GM19025 (cell line): Measurements from ENCODE around the gene HSP90B1.

Source experiments
- ATAC-seq: cut with Tn5 transposase; IDR thresholded peaks from one replicate; pipeline ENCODE4 v1.9.1; 2021; ENCODE audit warnings: mild to moderate bottlenecking, low read depth, moderate library complexity; ENCODE audit not compliant: unreplicated experiment

The HSP90B1 gene

GRCh38 chr12:103966736-103967135 lies 36.5 kb downstream of the HSP90B1 start:
- ATAC-seq, result no peak

DNA sequence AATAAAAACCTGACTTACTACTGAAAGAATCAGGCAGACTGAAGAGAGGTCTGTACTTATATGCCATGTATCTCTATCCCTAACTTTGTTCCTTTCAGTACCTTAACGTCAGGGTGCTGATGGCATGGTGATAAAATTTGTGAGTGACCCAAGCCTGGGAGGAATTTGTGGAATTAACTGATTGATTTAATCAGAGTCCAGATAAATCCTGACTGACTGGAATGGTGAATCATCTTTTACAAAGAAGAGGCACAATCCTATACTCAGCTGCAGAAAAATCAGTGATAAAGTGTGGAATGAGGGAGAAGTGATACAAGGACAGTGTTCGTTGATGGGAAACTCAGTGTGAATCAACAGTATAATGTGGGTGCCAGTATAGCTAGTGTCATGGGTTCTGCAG lies 39.2 kb downstream of the HSP90B1 start:
- no peak for ATAC-seq

GRCh38 chr12:103973909-103974308 lies 43.7 kb downstream of the HSP90B1 start:
- no peak for ATAC-seq

- no peak for ATAC-seq
Observed at GRCh38 chr12:103975368-103975767, 45.2 kb downstream of the HSP90B1 start.

DNA sequence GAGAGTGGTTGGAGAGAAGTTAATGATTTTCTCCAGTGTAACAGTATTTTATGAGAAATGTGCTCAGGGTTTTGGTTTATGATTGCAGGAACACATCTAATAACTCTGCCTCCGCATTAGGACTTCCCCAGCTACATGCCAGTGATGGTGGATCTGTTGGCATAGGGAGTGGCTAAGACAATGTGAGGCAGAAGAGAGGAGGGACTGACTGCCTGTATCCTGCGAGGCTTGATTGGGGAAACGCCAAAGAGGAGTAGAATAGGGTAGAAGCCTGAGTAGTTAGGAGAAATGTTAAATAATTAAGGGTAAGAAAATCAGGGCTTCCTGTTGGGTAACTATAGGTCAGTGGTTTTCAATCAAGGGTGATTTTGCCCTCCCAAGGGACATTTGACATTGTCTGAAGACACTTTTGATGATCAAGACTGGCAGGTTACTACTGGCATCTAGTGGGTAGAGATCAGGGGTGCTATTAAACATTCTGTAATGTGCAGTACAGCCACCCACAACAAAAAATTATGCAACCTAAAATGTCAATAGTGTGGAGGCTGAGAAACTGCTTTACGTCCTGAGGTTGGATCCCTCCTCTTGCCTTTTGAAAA lies 48.3 kb downstream of the HSP90B1 start:
- no peak for ATAC-seq

DNA sequence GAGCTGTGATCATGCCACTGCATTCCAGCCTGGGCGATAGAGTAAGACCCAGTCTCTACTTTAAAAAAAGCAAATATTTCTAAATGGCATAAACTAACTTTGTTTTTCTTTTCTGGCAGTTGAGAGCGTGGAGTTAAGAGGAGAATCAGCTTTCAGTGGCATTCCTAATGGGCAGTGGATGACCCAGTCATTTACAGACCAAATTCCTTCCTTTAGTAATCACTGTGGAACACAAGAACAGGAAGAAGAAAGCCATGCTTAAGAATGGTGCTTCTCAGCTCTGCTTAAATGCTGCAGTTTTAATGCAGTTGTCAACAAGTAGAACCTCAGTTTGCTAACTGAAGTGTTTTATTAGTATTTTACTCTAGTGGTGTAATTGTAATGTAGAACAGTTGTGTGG lies 56.6 kb downstream of the HSP90B1 start:
- ATAC-seq, result no peak

- no peak for ATAC-seq
Observed at GRCh38 chr12:103994235-103994634, 64.0 kb downstream of the HSP90B1 start.

DNA sequence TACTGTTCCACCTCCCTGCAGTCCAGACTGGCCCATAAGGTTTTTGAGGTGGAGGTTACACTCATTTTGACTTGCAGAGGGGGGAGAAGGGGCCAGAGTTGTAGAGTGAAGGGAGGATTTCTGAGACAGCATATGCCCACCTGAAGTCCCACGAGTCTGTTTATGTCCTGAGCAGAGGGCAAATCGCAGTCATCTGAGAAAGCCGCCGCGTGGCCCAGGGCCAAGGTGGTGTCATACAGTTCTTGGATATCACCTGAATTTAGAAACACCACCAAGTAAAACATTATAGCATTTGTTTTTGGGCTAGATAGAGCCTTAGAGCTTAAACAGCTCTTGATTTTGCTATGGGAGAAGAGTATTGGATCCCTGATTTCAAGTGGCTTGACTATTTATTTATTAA lies 66.4 kb downstream of the HSP90B1 start:
- ATAC-seq, result no peak

- no peak for ATAC-seq
Observed at GRCh38 chr12:103997286-103997900, 67.2 kb downstream of the HSP90B1 start.
